ENCODE data around the gene KRTCAP2.
A peak's percentile ranks its signal among the peaks of the same experiment; 100 is the strongest.
"Not testable (repeated sequence)": the region's sequence is repeated elsewhere in the genome, so short reads cannot be mapped to it uniquely, and the experiment has no call there.

Gene KRTCAP2

GRCh38 chr1:155172732-155173477 lies at the start of gene KRTCAP2:
Gene KRTCAP2, minus strand, starts transcription at chr1:155173304. Its CDS starts 80 bp downstream, at chr1:155173224.
- peak; percentile 92 for DNase-seq

GRCh38 chr1:155220211-155220965 lies 47.3 kb upstream of the KRTCAP2 start:
- DNase-seq = not testable (repeated sequence)

GRCh38 chr1:155219592-155220031 lies 46.5 kb upstream of the KRTCAP2 start:
- DNase-seq = no peak

GRCh38 chr1:155218854-155219591 lies 45.9 kb upstream of the KRTCAP2 start:
- no peak for DNase-seq

- not testable (repeated sequence) for DNase-seq
Observed at GRCh38 chr1:155214702-155215101, 41.6 kb upstream of the KRTCAP2 start.

- DNase-seq = not testable (repeated sequence)
Observed at GRCh38 chr1:155212051-155212440, 38.9 kb upstream of the KRTCAP2 start.

GRCh38 chr1:155211381-155212050 lies 38.4 kb upstream of the KRTCAP2 start:
- peak; percentile 86 for DNase-seq

- no peak for DNase-seq
Observed at GRCh38 chr1:155210314-155211104, 37.4 kb upstream of the KRTCAP2 start.

GRCh38 chr1:155209312-155209721 lies 36.2 kb upstream of the KRTCAP2 start:
- no peak for DNase-seq

GRCh38 chr1:155208541-155209311 lies 35.6 kb upstream of the KRTCAP2 start, which contains the start of gene MTX1:
Gene MTX1, plus strand, starts transcription at chr1:155208695. Its CDS starts 110 bp downstream, at chr1:155208805.
- peak; percentile 96 for DNase-seq

- DNase-seq = peak; percentile 85
Observed at GRCh38 chr1:155207806-155208540, 34.9 kb upstream of the KRTCAP2 start, which contains the start of gene THBS3. Gene THBS3, minus strand, starts transcription at chr1:155207897. Its CDS starts 21 bp downstream, at chr1:155207876.

GRCh38 chr1:155206891-155207805 lies 34.0 kb upstream of the KRTCAP2 start:
- peak; percentile 88 for DNase-seq

GRCh38 chr1:155205969-155206593 lies 33.0 kb upstream of the KRTCAP2 start:
- no peak for DNase-seq

- DNase-seq = no peak
Observed at GRCh38 chr1:155205035-155205434, 31.9 kb upstream of the KRTCAP2 start.

- DNase-seq = no peak
Observed at GRCh38 chr1:155202731-155203515, 29.8 kb upstream of the KRTCAP2 start.

GRCh38 chr1:155202198-155202597 lies 29.1 kb upstream of the KRTCAP2 start:
- no peak for DNase-seq

GRCh38 chr1:155200920-155201319 lies 27.8 kb upstream of the KRTCAP2 start:
- DNase-seq = no peak

- DNase-seq = no peak
Observed at GRCh38 chr1:155199792-155200191, 26.7 kb upstream of the KRTCAP2 start.

Data from right forelimb (tissue), 1 donor.